GM23338 (cell line): ENCODE data around the gene SUCLG1. TPM values are rescaled to one million over a fixed set of nuclear protein-coding genes. Genes with fewer than 3 reads are reported as not detected.

Source experiments
- ATAC-seq: fragments of 200-7000 bp; cut with Tn5 transposase; 3 replicates; pipeline ENCODE4 v1.9.1; 2020
- DNase-seq: peaks from one replicate; pipeline ENCODE4 v3.0.0-alpha.2; 2015; ENCODE audit warnings: low spot score
- H2AFZ ChIP-seq: fragments of 200-600 bp; sonication (generic); 2 replicates; pipeline ENCODE4 v1.8.0; 2016; ENCODE audit warnings: antibody characterized with exemption, mild to moderate bottlenecking, moderate library complexity
- H3F3A ChIP-seq: fragments of 200-600 bp; sonication (generic); replicated peaks from 2 replicates; pipeline ENCODE4 v1.8.0; 2017; ENCODE audit warnings: antibody characterized with exemption, mixed run types, low read depth
- H3K27ac ChIP-seq: fragments of 200-600 bp; sonication (generic); 2 replicates; pipeline ENCODE4 v1.6.1; 2016; ENCODE audit warnings: low read depth
- H3K27me3 ChIP-seq: fragments of 200-600 bp; sonication (generic); 2 replicates; pipeline ENCODE4 v1.8.0; 2016; ENCODE audit warnings: mild to moderate bottlenecking, mixed run types, moderate library complexity; ENCODE audit not compliant: insufficient read depth
- H3K36me3 ChIP-seq: fragments of 200-600 bp; sonication (generic); 2 replicates; pipeline ENCODE4 v1.8.0; 2016; ENCODE audit warnings: mild to moderate bottlenecking; ENCODE audit not compliant: insufficient read depth
- H3K4me1 ChIP-seq: fragments of 200-600 bp; sonication (generic); 2 replicates; pipeline ENCODE4 v1.8.0; 2016; ENCODE audit warnings: mild to moderate bottlenecking, moderate library complexity; ENCODE audit not compliant: insufficient read depth
- H3K4me2 ChIP-seq: fragments of 200-600 bp; sonication (generic); 2 replicates; pipeline ENCODE4 v1.7.1; 2017; ENCODE audit warnings: mixed run types
- H3K4me3 ChIP-seq: fragments of 200-600 bp; sonication (generic); 2 replicates; pipeline ENCODE4 v1.6.1; 2016; ENCODE audit warnings: mixed run types
- H3K79me2 ChIP-seq: fragments of 200-600 bp; sonication (generic); replicated peaks from 2 replicates; pipeline ENCODE4 v1.8.0; 2017; ENCODE audit warnings: mild to moderate bottlenecking; ENCODE audit not compliant: insufficient read depth
- H3K9me2 ChIP-seq: fragments of 200-600 bp; sonication (generic); 2 replicates; pipeline ENCODE4 v1.8.0; 2017; ENCODE audit not compliant: insufficient read depth
- H4K20me1 ChIP-seq: fragments of 200-600 bp; sonication (generic); replicated peaks from 2 replicates; pipeline ENCODE4 v1.8.0; 2017; ENCODE audit warnings: mild to moderate bottlenecking; ENCODE audit not compliant: insufficient read depth
- H3K27ac Mint-ChIP-seq: 2 replicates; pipeline ENCODE4 v1.8.0; 2020; ENCODE audit warnings: inconsistent platforms, mild to moderate bottlenecking, moderate library complexity, mixed read lengths
- H3K27me3 Mint-ChIP-seq: 3 replicates; pipeline ENCODE4 v1.8.0; 2022; ENCODE audit warnings: low read depth, mild to moderate bottlenecking, moderate library complexity, mixed read lengths, inconsistent platforms; ENCODE audit not compliant: insufficient read depth, poor library complexity
- H3K36me3 Mint-ChIP-seq: 3 replicates; pipeline ENCODE4 v1.8.0; 2021; ENCODE audit warnings: low read depth, mild to moderate bottlenecking, inconsistent platforms, moderate library complexity, mixed read lengths
- H3K4me1 Mint-ChIP-seq: 3 replicates; pipeline ENCODE4 v1.8.0; 2020; ENCODE audit warnings: mild to moderate bottlenecking, inconsistent platforms, mixed read lengths
- H3K4me3 Mint-ChIP-seq: 3 replicates; pipeline ENCODE4 v1.8.0; 2021; ENCODE audit warnings: moderate library complexity, mild to moderate bottlenecking, inconsistent platforms, mixed read lengths
- H3K9me3 Mint-ChIP-seq: 3 replicates; pipeline ENCODE4 v1.8.0; 2020; ENCODE audit warnings: moderate library complexity, mild to moderate bottlenecking, inconsistent platforms, mixed read lengths
- CREB1 ChIP-seq: fragments of 250-450 bp; sonication (Bioruptor Pico); IDR thresholded peaks from 2 replicates; pipeline ENCODE4 v1.5.0; 2020; ENCODE audit warnings: low read depth, mild to moderate bottlenecking, moderate library complexity
- CTCF ChIP-seq, 2 experiments: fragments of 200-600 bp in 1 of 2; sonication (generic) in 1 of 2; conservative IDR thresholded peaks; 2 replicates each; pipeline versions ENCODE4 v1.5.1 to v1.6.1; 2016 to 2017; ENCODE audit warnings: antibody characterized with exemption in 2 of 2, low read depth in 2 of 2, mild to moderate bottlenecking in 2 of 2, moderate library complexity in 1 of 2
- ETS1 ChIP-seq: IDR thresholded peaks from 2 replicates; pipeline ENCODE4 v1.6.1; 2016; ENCODE audit warnings: antibody characterized with exemption
- EZH2 ChIP-seq: fragments of 200-600 bp; sonication (generic); IDR thresholded peaks from one replicate; pipeline ENCODE4 v1.8.0; 2017; ENCODE audit warnings: antibody characterized with exemption, mild to moderate bottlenecking, low read depth; ENCODE audit not compliant: unreplicated experiment
- EZH2phosphoT487 ChIP-seq: fragments of 200-600 bp; sonication (generic); IDR thresholded peaks from one replicate; pipeline ENCODE4 v1.8.1; 2018; ENCODE audit warnings: antibody characterized with exemption; ENCODE audit not compliant: unreplicated experiment
- POLR2AphosphoS5 ChIP-seq: IDR thresholded peaks from 2 replicates; pipeline ENCODE4 v1.6.1; 2016; ENCODE audit warnings: antibody characterized with exemption, low read depth
- REST ChIP-seq: IDR thresholded peaks from one replicate; pipeline ENCODE4 v1.6.1; 2018; ENCODE audit warnings: antibody characterized with exemption; ENCODE audit not compliant: unreplicated experiment
- ZNF462 ChIP-seq: fragments of 250-450 bp; sonication (Bioruptor Pico); IDR thresholded peaks from 2 replicates; pipeline ENCODE4 v1.5.0; 2020; ENCODE audit warnings: mild to moderate bottlenecking, moderate library complexity
- polyA plus RNA-seq: library from polyadenylated mRNA; unstranded; fragments of >200 nt; fragmentation: Nextera tagmentation; extraction: Ambion mirVana; gene quantifications from 2 replicates; pipeline ENCODE4 v1.2.1, GENCODE V29; 2016
- total RNA-seq: library from RNA; depleted of rRNA; stranded (reverse); fragments of >200 nt; shearing (Covaris generic); gene quantifications from 2 replicates; pipeline ENCODE4 v1.2.3, GENCODE V29; 2014

SUCLG1 gene
- total and polyA plus RNA-seq, 2 experiments from 2014 or later: 24.3 to 36.0 TPM

GRCh38 chr2:84449711-84450110 lies 9.4 kb downstream of the SUCLG1 start (continued):
- TF ChIP-seq REST: no peak
- no peak for TF ChIP-seq EZH2phosphoT487
- no peak for TF ChIP-seq ETS1
- no peak for TF ChIP-seq POLR2AphosphoS5
- no peak for TF ChIP-seq EZH2

GRCh38 chr2:84449055-84449454 lies 10.0 kb downstream of the SUCLG1 start:
- Histone ChIP-seq H2AFZ (no peak overlapping the region), H3K79me2 (peaks cover 30% of the 10 kb centered on the region), H3K4me1 (no peaks in the 10 kb centered on the region), H4K20me1 (no peaks in the 10 kb centered on the region; the same call in 1 of the 2 replicates), H3K27me3 (no peaks in the 10 kb centered on the region), H3K36me3 (no peaks in the 10 kb centered on the region), H3K4me3 (no peak overlapping the region), H3F3A (no peaks in the 10 kb centered on the region), H3K4me2 (no peak overlapping the region), H3K27ac (no peak overlapping the region), H3K9me2 (no peaks in the 10 kb centered on the region; the same call in 1 of the 2 replicates)
- no peak for ATAC-seq
- H3K36me3 Mint-ChIP-seq: peaks cover 19% of the 10 kb centered on the region
- no peaks in the 10 kb centered on the region for H3K4me1 Mint-ChIP-seq
- H3K9me3 Mint-ChIP-seq: no peaks in the 10 kb centered on the region; the same call in 2 of the 3 replicates
- DNase-seq: no peak
- no peak overlapping the region for H3K27ac Mint-ChIP-seq
- H3K27me3 Mint-ChIP-seq: peaks cover 1% of the 10 kb centered on the region
- no peak overlapping the region for H3K4me3 Mint-ChIP-seq
- TF ChIP-seq EZH2 (no peak), POLR2AphosphoS5 (no peak), ETS1 (no peak), CTCF (conservative IDR thresholded peaks at IDR 0.05; ENCODE audit: low read depth in 2 of 2) (no peak), CREB1 (CRISPR knock-in tag) (no peak), EZH2phosphoT487 (no peak), ZNF462 (CRISPR knock-in tag) (no peak)
